HepG2 (cell line): Measurements from ENCODE around the gene CRYZL1. TPM values are rescaled to one million over a fixed set of nuclear protein-coding genes. Genes with fewer than 3 reads are reported as not detected.

Experiments used
- ATAC-seq: fragments of 200-7000 bp; cut with Tn5 transposase; 3 replicates; pipeline ENCODE4 v1.9.1; 2020; ENCODE audit warnings: mild to moderate bottlenecking, moderate library complexity
- BruUV-seq: library from RNA; stranded (reverse); fragments of 400-500 nt; replicated peaks from 2 replicates; lab custom pipeline; 2021; lab: Mats Ljungman, UMichigan
- CTCF ChIA-PET: fragments of 300-600 bp; formaldehyde crosslinking; extraction: SDS; loops from one replicate; lab custom pipeline; 2021; ENCODE audit warnings: low total read pairs, inconsistent platforms, low intra/inter-chr PET ratio; lab: Yijun Ruan, JAX
- POLR2A ChIA-PET: fragments of 350-600 bp; sonication (Branson Sonifier 250); formaldehyde crosslinking; loops from one replicate; lab custom pipeline; 2020; ENCODE audit warnings: antibody characterized with exemption, inconsistent platforms; lab: Yijun Ruan, JAX
- DNase-seq: peaks from one replicate; pipeline ENCODE4 v3.0.0-alpha.2; 2015; ENCODE audit warnings: low spot score
- FAIRE-seq: peaks from 3 replicates; lab custom pipeline; 2011; peaks lifted over from hg19 to GRCh38; lab: Jason Lieb, UNC
- H2AFZ ChIP-seq: one replicate; pipeline ENCODE4 v1.6.1; 2011; ENCODE audit warnings: low read length, inconsistent platforms
- H3K27ac ChIP-seq: fragments of 300-600 bp; 3 replicates; pipeline ENCODE4 v1.8.0; 2011; ENCODE audit warnings: mixed run types, mild to moderate bottlenecking, mixed read lengths, low read length, inconsistent platforms; ENCODE audit not compliant: insufficient read depth; ENCODE audit errors: extremely low read length
- H3K27me3 ChIP-seq, 2 experiments: fragments of 200-600 bp in 1 of 2; 2 replicates in 1 of 2; 3 replicates in 1 of 2; pipeline versions ENCODE4 v1.6.0 to v1.8.0; 2011; ENCODE audit warnings: low read length in 2 of 2, mild to moderate bottlenecking in 2 of 2, moderate library complexity in 2 of 2, inconsistent platforms in 1 of 2; ENCODE audit not compliant: insufficient read depth in 2 of 2, control insufficient read depth in 1 of 2
- H3K36me3 ChIP-seq, 2 experiments: fragments of 200-600 bp in 1 of 2; replicated peaks in 1 of 2; 2 replicates in 1 of 2; 3 replicates in 1 of 2; pipeline versions ENCODE4 v1.5.1 to v1.8.0; 2011; ENCODE audit warnings: low read length in 2 of 2, inconsistent platforms in 1 of 2; ENCODE audit not compliant: insufficient read depth in 2 of 2, control insufficient read depth in 1 of 2
- H3K4me1 ChIP-seq: 2 replicates; pipeline ENCODE4 v1.5.1; 2012; ENCODE audit warnings: low read length, inconsistent platforms; ENCODE audit not compliant: insufficient read depth
- H3K4me2 ChIP-seq: 2 replicates; pipeline ENCODE4 v1.6.0; 2011; ENCODE audit warnings: low read depth, low read length, inconsistent platforms
- H3K4me3 ChIP-seq, 3 experiments: fragments of 200-600 bp in 1 of 3; sonication (generic), shearing (Covaris generic) in 1 of 3; replicated peaks in 1 of 3; 2 replicates each; pipeline ENCODE4 v1.5.1; 2011 to 2016; ENCODE audit warnings: low read length in 3 of 3, inconsistent platforms in 2 of 3, low read depth in 2 of 3, mild to moderate bottlenecking in 2 of 3, control low read depth in 1 of 3, mixed read lengths in 1 of 3; ENCODE audit not compliant: insufficient read depth in 1 of 3
- H3K79me2 ChIP-seq: one replicate; pipeline ENCODE4 v1.6.1; 2011; ENCODE audit warnings: low read length, inconsistent platforms; ENCODE audit not compliant: insufficient read depth
- H3K9ac ChIP-seq: 2 replicates; pipeline ENCODE4 v1.6.0; 2011; ENCODE audit warnings: mild to moderate bottlenecking, low read depth, low read length, inconsistent platforms; ENCODE audit not compliant: insufficient read depth
- H3K9me3 ChIP-seq: 2 replicates; pipeline ENCODE4 v1.5.1; 2012; ENCODE audit warnings: mild to moderate bottlenecking, low read length
- H4K20me1 ChIP-seq: 2 replicates; pipeline ENCODE4 v1.6.0; 2011; ENCODE audit warnings: inconsistent platforms, mild to moderate bottlenecking, low read length, moderate library complexity; ENCODE audit not compliant: insufficient read depth
- ARHGAP35 ChIP-seq: sonication (generic); formaldehyde crosslinking; IDR thresholded peaks from 2 replicates; pipeline ENCODE4 v1.9.0; 2022; ENCODE audit warnings: mild to moderate bottlenecking, inconsistent platforms, moderate library complexity, missing genetic modification reagents, borderline replicate concordance
- ATF6 ChIP-seq: sonication (generic); formaldehyde crosslinking; conservative IDR thresholded peaks from 2 replicates; pipeline ENCODE4 v1.4.0; 2020; ENCODE audit warnings: missing genetic modification reagents
- CAMTA2 ChIP-seq: sonication (generic); formaldehyde crosslinking; IDR thresholded peaks from 2 replicates; pipeline ENCODE4 v1.4.0; 2020; ENCODE audit warnings: mild to moderate bottlenecking, missing genetic modification reagents, borderline replicate concordance
- CCAR2 ChIP-seq: fragments of 200-400 bp; formaldehyde crosslinking; optimal IDR thresholded peaks from 2 replicates; pipeline ENCODE3; 2018; ENCODE audit warnings: low read depth, mild to moderate bottlenecking, low read length, moderate library complexity
- CSRNP2 ChIP-seq: sonication (generic); formaldehyde crosslinking; conservative IDR thresholded peaks from 2 replicates; pipeline ENCODE4 v1.8.0; 2022; ENCODE audit warnings: low read depth, missing genetic modification reagents
- IKZF4 ChIP-seq: sonication (generic); formaldehyde crosslinking; IDR thresholded peaks from 2 replicates; pipeline ENCODE4 v1.5.1; 2020; ENCODE audit warnings: borderline replicate concordance, mild to moderate bottlenecking, low read depth, missing genetic modification reagents; ENCODE audit errors: not compliant biosample characterization
- KDM1A ChIP-seq: IDR thresholded peaks from 2 replicates; pipeline ENCODE4 v1.6.1; 2016; ENCODE audit warnings: missing compliant biosample characterization
- KDM5B ChIP-seq: sonication (generic); formaldehyde crosslinking; IDR thresholded peaks from 2 replicates; pipeline ENCODE4 v1.4.0; 2020; ENCODE audit warnings: missing genetic modification reagents, mild to moderate bottlenecking, borderline replicate concordance
- MBNL3 ChIP-seq: fragments of 250-450 bp; sonication (Bioruptor Pico); conservative IDR thresholded peaks from 2 replicates; pipeline ENCODE4 v1.8.0; 2022; ENCODE audit warnings: mild to moderate bottlenecking, inconsistent platforms
- NFYC ChIP-seq: IDR thresholded peaks from 2 replicates; pipeline ENCODE4 v1.6.1; 2016; ENCODE audit warnings: missing genetic modification reagents, missing compliant biosample characterization
- PPARG ChIP-seq: conservative IDR thresholded peaks from 2 replicates; pipeline ENCODE4 v1.6.1; 2016; ENCODE audit warnings: missing biosample characterization, missing genetic modification reagents
- RBAK ChIP-seq: sonication (generic); formaldehyde crosslinking; IDR thresholded peaks from 2 replicates; pipeline ENCODE4 v1.5.1; 2020; ENCODE audit warnings: mild to moderate bottlenecking, missing genetic modification reagents
- REPIN1 ChIP-seq: sonication (generic); formaldehyde crosslinking; IDR thresholded peaks from 2 replicates; pipeline ENCODE4 v1.8.0; 2022; ENCODE audit warnings: missing genetic modification reagents, low read depth, mild to moderate bottlenecking, borderline replicate concordance
- TEAD3 ChIP-seq: optimal IDR thresholded peaks from 2 replicates; pipeline ENCODE3; 2016; ENCODE audit warnings: borderline replicate concordance
- ZNF569 ChIP-seq: sonication (generic); formaldehyde crosslinking; IDR thresholded peaks from 2 replicates; pipeline ENCODE4 v1.5.0; 2020; ENCODE audit warnings: mild to moderate bottlenecking, missing genetic modification reagents, moderate library complexity, borderline replicate concordance
- ZNF678 ChIP-seq: sonication (generic); formaldehyde crosslinking; IDR thresholded peaks from 2 replicates; pipeline ENCODE4 v1.4.0; 2020; ENCODE audit warnings: mild to moderate bottlenecking, missing genetic modification reagents
- ZNF772 ChIP-seq: sonication (generic); formaldehyde crosslinking; IDR thresholded peaks from 2 replicates; pipeline ENCODE4 v1.5.0; 2020; ENCODE audit warnings: mild to moderate bottlenecking, missing genetic modification reagents
- ZNF83 ChIP-seq: sonication (generic); formaldehyde crosslinking; IDR thresholded peaks from 2 replicates; pipeline ENCODE4 v1.4.0; 2020; ENCODE audit warnings: missing genetic modification reagents, mild to moderate bottlenecking, borderline replicate concordance
- ZNF891 ChIP-seq: sonication (generic); formaldehyde crosslinking; IDR thresholded peaks from 2 replicates; pipeline ENCODE4 v1.5.0; 2020; ENCODE audit warnings: mild to moderate bottlenecking, missing genetic modification reagents
- WGBS: methylation state at CpG from one replicate; pipeline ENCODE4 v1.1.6; 2017; ENCODE audit warnings: low lambda C conversion rate; 5-methylcytosine and 5-hydroxymethylcytosine counted together
- in situ Hi-C: cut with HindIII; loops from 2 replicates; pipeline ENCODE4 v1.10.0; 2017; ENCODE audit warnings: low pct_unique_long_range_greater_than_20kb; ENCODE audit not compliant: extremely low pct_ligation_motif_present
- intact Hi-C: fragments of 100-400 bp; cut with micrococcal nuclease; formaldehyde crosslinking; loops from one replicate; pipeline ENCODE4 v1.10.0; 2022; ENCODE audit not compliant: unreplicated experiment
- polyA plus RNA-seq, 8 experiments: library from polyadenylated mRNA; depleted of rRNA in 3 of 8; stranded (reverse) in 7 of 8; unstranded in 1 of 8; fragments of >200 nt; fragmentation: Illumina TruSeq in 4 of 8; extraction: Trizol in 4 of 8; gene quantifications; 2 replicates each; pipeline versions ENCODE4 v1.2.1 to v1.2.3, GENCODE V29; 2011 to 2016; ENCODE audit warnings: low read depth in 4 of 8, missing spikeins in 1 of 8, mixed read lengths in 1 of 8; ENCODE audit not compliant: insufficient read depth in 1 of 8
- total RNA-seq, 5 experiments: library from RNA; depleted of rRNA; stranded (reverse); fragments of >200 nt; fragmentation: Illumina TruSeq; extraction: Trizol; gene quantifications; 2 replicates each; pipeline ENCODE4 v1.2.3, GENCODE V29; 2016; ENCODE audit warnings: low read depth in 1 of 5
- TF ChIP-seq, protein P1 (sequence below): sonication (generic); formaldehyde crosslinking; IDR thresholded peaks from 2 replicates; pipeline ENCODE4 v1.8.0; 2022; ENCODE audit warnings: missing genetic modification reagents, low read depth, mild to moderate bottlenecking, borderline replicate concordance

Gene CRYZL1
- total and polyA plus RNA-seq, 2 of the 13 experiments (the other 11 are each of a cell fraction or from before 2014, with no cell fraction given), result 20.3 to 27.7 TPM

GRCh38 chr21:33642027-33642895 is 720 bp upstream of the CRYZL1 start, which contains the start of gene ITSN1:
TSS of gene ITSN1 (plus strand) at chr21:33642501. CDS start at chr21:33718829, 76,328 bp downstream.
- WGBS, result 1% methylated on average over 32 of the region's 71 CpGs
- Histone ChIP-seq H3K27me3 (no peaks in the 10 kb centered on the region; a peak in 1 of 5 replicates), H3K36me3 (no peaks in the 10 kb centered on the region), H3K4me3 (peak within 1 kb of the TSS; percentile 81 to 95 (median 85)), H3K9me3 (no peaks in the 10 kb centered on the region), H3K9ac (peak within 1 kb of the TSS; percentile 91), H3K4me2 (peak within 1 kb of the TSS; percentile 71), H4K20me1 (no peaks in the 10 kb centered on the region), H3K79me2 (peaks cover 55% of the 10 kb centered on the region), H3K27ac (peak within 1 kb of the TSS; percentile 89), H3K4me1 (peaks cover 41% of the 10 kb centered on the region), H2AFZ (peak within 1 kb of the TSS; percentile 88)
- DNase-seq (peak; percentile 98), FAIRE-seq (no peak), ATAC-seq (peak; percentile 90)
- ChIA-PET CTCF (no interaction called here), POLR2A (no interaction called here)
- intact Hi-C loops, result loop anchor here (2.0 to 10.0 kb wide), 3 partner anchors 43 to 253 kb away; no protein-coding TSS in a partner anchor
- in situ Hi-C loops, result no loop called here
- BruUV-seq, result no TSS peak
- TF ChIP-seq ZNF83 (CRISPR knock-in tag) (no peak), CSRNP2 (CRISPR knock-in tag) (no peak), MBNL3 (CRISPR knock-in tag) (no peak), ZNF891 (CRISPR knock-in tag) (0 out of 2 replicates have a peak, but pooled peaks have one; percentile 64), NFYC (CRISPR knock-in tag) (peak; percentile 84), KDM1A (CRISPR knock-in tag) (no peak), ZNF678 (CRISPR knock-in tag) (no peak), CAMTA2 (CRISPR knock-in tag) (no peak), PPARG (CRISPR knock-in tag) (no peak), ZNF772 (peak; percentile 69; the same call in 1 of the 2 replicates), RBAK (CRISPR knock-in tag) (no peak), TEAD3 (no peak), IKZF4 (no peak), ARHGAP35 (CRISPR knock-in tag) (no peak), ATF6 (no peak), CCAR2 (no peak), KDM5B (CRISPR knock-in tag) (no peak), REPIN1 (CRISPR knock-in tag) (peak; percentile 20; the same call in 1 of the 2 replicates), ZNF569 (CRISPR knock-in tag) (no peak)
- TF ChIP-seq, protein P1, sequence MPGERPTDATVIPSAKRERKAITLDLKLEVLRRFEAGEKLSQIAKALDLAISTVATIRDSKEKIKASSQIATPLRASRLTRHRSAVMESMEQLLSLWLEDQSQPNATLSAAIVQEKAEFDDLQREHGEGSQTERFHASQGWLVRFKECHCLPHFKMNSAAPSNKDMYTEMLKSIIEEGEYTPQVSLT, result no peak
